ENCODE results near the gene AGPAT3. TPM values are rescaled to one million over a fixed set of nuclear protein-coding genes. Genes with fewer than 3 reads are reported as not detected.

The AGPAT3 gene
- total RNA-seq, 1 experiment from 2014 or later = 13.0 TPM

DNA sequence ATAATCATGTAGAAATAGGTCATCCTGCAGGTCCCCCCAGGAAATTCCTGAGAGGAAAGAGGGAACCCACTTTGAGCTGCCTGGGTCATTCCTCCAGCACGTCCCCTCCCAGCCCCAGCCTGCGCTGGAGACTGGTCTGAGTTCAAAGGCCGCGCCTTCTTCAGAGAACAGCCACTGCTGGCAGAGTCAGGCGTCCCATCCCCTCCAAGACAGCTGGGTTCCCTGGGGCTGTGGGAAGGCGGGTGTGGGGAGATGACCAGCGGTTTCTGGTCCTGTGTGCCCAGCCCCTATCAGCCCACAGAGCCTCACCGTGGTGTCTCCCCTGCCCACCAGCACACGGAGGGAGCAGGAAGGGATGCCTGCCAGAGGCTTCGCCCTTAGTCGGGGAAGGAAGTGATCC is 129.1 kb downstream of the AGPAT3 start:
- Histone ChIP-seq H3K23me2 (ENCODE audit: insufficient read length, low read depth, low read length, poor library complexity, severe bottlenecking) (no peaks in the 10 kb centered on the region), H3K4me1 (ENCODE audit: insufficient read depth, low read length) (no peaks in the 10 kb centered on the region), H2BK15ac (ENCODE audit: low read depth, low read length) (no peak overlapping the region), H2BK12ac (ENCODE audit: insufficient read length, low read depth, low read length) (no peak overlapping the region), H4K91ac (ENCODE audit: insufficient read length, low read depth, low read length) (no peak overlapping the region), H3K9me3 (ENCODE audit: control insufficient read depth, low read depth, low read length) (no peaks in the 10 kb centered on the region), H3K79me2 (ENCODE audit: insufficient read depth, low read length) (no peaks in the 10 kb centered on the region), H4K8ac (replicated peaks; ENCODE audit: insufficient read length, low read depth, low read length) (no peak overlapping the region), H3K23ac (ENCODE audit: insufficient read length, low read depth, low read length) (no peak overlapping the region), H3K18ac (ENCODE audit: insufficient read length, low read depth, low read length) (no peak overlapping the region), H2AK5ac (ENCODE audit: insufficient read length, low read length) (no peak overlapping the region), H4K5ac (ENCODE audit: insufficient read length, low read depth, low read length) (no peak overlapping the region), H3K4ac (ENCODE audit: low read depth, low read length) (no peak overlapping the region), H3T11ph (ENCODE audit: low read length) (no peak overlapping the region), H3K27me3 (ENCODE audit: insufficient read depth, low read length) (no peaks in the 10 kb centered on the region), H2BK5ac (ENCODE audit: insufficient read length, low read length) (no peak overlapping the region), H2AFZ (ENCODE audit: low read length) (no peak overlapping the region), H3K56ac (ENCODE audit: insufficient read length, low read depth, low read length) (no peak overlapping the region), H2BK120ac (ENCODE audit: low read depth, low read length, poor library complexity, severe bottlenecking) (no peak overlapping the region), H3K79me1 (ENCODE audit: insufficient read depth, low read depth, low read length, poor library complexity, severe bottlenecking) (no peaks in the 10 kb centered on the region), H3K14ac (ENCODE audit: insufficient read depth, low read length) (no peak overlapping the region), H3K9ac (ENCODE audit: extremely low read depth, insufficient read length, low read length) (no peak overlapping the region), H3K4me2 (ENCODE audit: insufficient read depth, insufficient read length, low read length) (no peak overlapping the region), H3K27ac (ENCODE audit: insufficient read length, low read depth, low read length) (no peak overlapping the region), H4K20me1 (ENCODE audit: control insufficient read depth, insufficient read depth, insufficient read length) (no peaks in the 10 kb centered on the region), H2BK20ac (ENCODE audit: low read depth, low read length, poor library complexity, severe bottlenecking) (no peak overlapping the region)
- no peaks in the 10 kb centered on the region for H3K9me3 Mint-ChIP-seq
- no peaks in the 10 kb centered on the region for H3K36me3 Mint-ChIP-seq (ENCODE audit: insufficient read depth in 1 of 3, low read depth in 3 of 3)
- no peaks in the 10 kb centered on the region for H3K4me1 Mint-ChIP-seq
- no peak overlapping the region for H3K27ac Mint-ChIP-seq
- WGBS (ENCODE audit: extremely low coverage, insufficient read length, low lambda C conversion rate) = no CpG with 5 or more reads among the region's 11 CpGs
- TF ChIP-seq, protein P1, sequence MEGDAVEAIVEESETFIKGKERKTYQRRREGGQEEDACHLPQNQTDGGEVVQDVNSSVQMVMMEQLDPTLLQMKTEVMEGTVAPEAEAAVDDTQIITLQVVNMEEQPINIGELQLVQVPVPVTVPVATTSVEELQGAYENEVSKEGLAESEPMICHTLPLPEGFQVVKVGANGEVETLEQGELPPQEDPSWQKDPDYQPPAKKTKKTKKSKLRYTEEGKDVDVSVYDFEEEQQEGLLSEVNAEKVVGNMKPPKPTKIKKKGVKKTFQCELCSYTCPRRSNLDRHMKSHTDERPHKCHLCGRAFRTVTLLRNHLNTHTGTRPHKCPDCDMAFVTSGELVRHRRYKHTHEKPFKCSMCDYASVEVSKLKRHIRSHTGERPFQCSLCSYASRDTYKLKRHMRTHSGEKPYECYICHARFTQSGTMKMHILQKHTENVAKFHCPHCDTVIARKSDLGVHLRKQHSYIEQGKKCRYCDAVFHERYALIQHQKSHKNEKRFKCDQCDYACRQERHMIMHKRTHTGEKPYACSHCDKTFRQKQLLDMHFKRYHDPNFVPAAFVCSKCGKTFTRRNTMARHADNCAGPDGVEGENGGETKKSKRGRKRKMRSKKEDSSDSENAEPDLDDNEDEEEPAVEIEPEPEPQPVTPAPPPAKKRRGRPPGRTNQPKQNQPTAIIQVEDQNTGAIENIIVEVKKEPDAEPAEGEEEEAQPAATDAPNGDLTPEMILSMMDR (conservative IDR thresholded peaks at IDR 0.05) = no peak
- H3K27me3 Mint-ChIP-seq (ENCODE audit: low read depth) = no peaks in the 10 kb centered on the region; the same call in 1 of the 2 replicates
- H3K4me3 Mint-ChIP-seq = no peak overlapping the region
- DNase-seq = no peak
